ENCODE measurements around the gene PSMD13.

The PSMD13 gene

GRCh38 chr11:225734-226453 lies 10.9 kb upstream of the PSMD13 start:
- Histone ChIP-seq H3K4me1 (ENCODE audit: control insufficient read depth in 1 of 2, insufficient read depth in 1 of 2, low read depth in 1 of 2, low read length in 1 of 2) (no peaks in the 10 kb centered on the region), H3K27me3 (no peaks in the 10 kb centered on the region), H3K27ac (no peak overlapping the region), H3K36me3 (peaks cover 9% of the 10 kb centered on the region), H3K9me3 (no peaks in the 10 kb centered on the region), H3K4me3 (ENCODE audit: low read depth in 1 of 2, low read length in 1 of 2) (no peak overlapping the region)
- TF ChIP-seq CTCF (IDR thresholded peaks at IDR 0.05): no peak

DNA sequence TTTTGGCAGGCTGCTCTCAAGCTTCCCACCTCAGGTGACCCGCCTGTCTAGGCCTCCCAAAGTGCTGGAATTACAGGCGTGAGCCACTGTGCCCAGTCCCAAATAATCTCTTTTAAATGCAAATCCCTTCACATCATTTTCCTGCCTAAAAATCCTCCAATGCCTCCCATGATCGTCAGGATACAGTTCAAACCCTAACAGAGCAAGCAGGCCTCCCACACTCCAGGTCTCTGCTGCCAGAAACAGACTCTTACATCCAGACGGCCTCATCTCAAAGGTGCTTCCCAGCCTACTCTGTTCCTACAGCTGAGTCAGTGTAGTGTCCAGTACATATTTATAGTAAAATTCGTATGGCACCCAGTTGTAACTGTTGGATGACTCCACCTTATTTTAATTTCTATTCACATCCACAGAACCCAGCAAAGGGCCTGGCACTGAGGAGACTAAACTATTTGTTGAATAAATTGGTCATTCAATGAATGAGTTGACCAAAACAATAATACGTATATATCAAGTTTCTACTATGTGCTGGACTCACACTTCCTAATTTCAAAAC lies 8.9 kb upstream of the PSMD13 start:
- H3K4me3 ChIP-seq (ENCODE audit: low read depth in 1 of 2, low read length in 1 of 2): no peak overlapping the region
- H3K27ac ChIP-seq: no peak overlapping the region
- H3K4me1 ChIP-seq (ENCODE audit: control insufficient read depth in 1 of 2, insufficient read depth in 1 of 2, low read depth in 1 of 2, low read length in 1 of 2): no peaks in the 10 kb centered on the region
- peaks cover 6% of the 10 kb centered on the region for H3K36me3 ChIP-seq
- H3K9me3 ChIP-seq: no peaks in the 10 kb centered on the region
- TF ChIP-seq CTCF (IDR thresholded peaks at IDR 0.05): no peak
- no peaks in the 10 kb centered on the region for H3K27me3 ChIP-seq

GRCh38 chr11:230431-230830 lies 6.3 kb upstream of the PSMD13 start:
- peaks cover 3% of the 10 kb centered on the region in 2 experiments for H3K4me1 ChIP-seq (ENCODE audit: control insufficient read depth in 1 of 2, insufficient read depth in 1 of 2, low read depth in 1 of 2, low read length in 1 of 2)
- H3K27me3 ChIP-seq: no peaks in the 10 kb centered on the region
- TF ChIP-seq CTCF (IDR thresholded peaks at IDR 0.05): no peak
- H3K4me3 ChIP-seq (ENCODE audit: low read depth in 1 of 2, low read length in 1 of 2): no peak overlapping the region
- no peaks in the 10 kb centered on the region for H3K36me3 ChIP-seq
- no peaks in the 10 kb centered on the region for H3K9me3 ChIP-seq
- H3K27ac ChIP-seq: no peak overlapping the region

- H3K27me3 ChIP-seq: no peaks in the 10 kb centered on the region
- no peak overlapping the region for H3K4me3 ChIP-seq (ENCODE audit: low read depth in 1 of 2, low read length in 1 of 2)
- no peaks in the 10 kb centered on the region for H3K36me3 ChIP-seq
- no peaks in the 10 kb centered on the region for H3K9me3 ChIP-seq
- TF ChIP-seq CTCF (IDR thresholded peaks at IDR 0.05): no peak
- peaks cover 18 to 21% of the 10 kb centered on the region in 2 experiments for H3K4me1 ChIP-seq (ENCODE audit: control insufficient read depth in 1 of 2, insufficient read depth in 1 of 2, low read depth in 1 of 2, low read length in 1 of 2)
- H3K27ac ChIP-seq: no peak overlapping the region
Observed at GRCh38 chr11:232783-233565, 3.8 kb upstream of the PSMD13 start.

GRCh38 chr11:235180-235579 lies 1.6 kb upstream of the PSMD13 start:
- Histone ChIP-seq H3K27ac (no peak overlapping the region), H3K27me3 (no peaks in the 10 kb centered on the region), H3K36me3 (peaks cover 12% of the 10 kb centered on the region), H3K9me3 (no peaks in the 10 kb centered on the region), H3K4me3 (ENCODE audit: low read depth in 1 of 2, low read length in 1 of 2) (peak overlapping the region; percentile 68 to 100), H3K4me1 (ENCODE audit: control insufficient read depth in 1 of 2, insufficient read depth in 1 of 2, low read depth in 1 of 2, low read length in 1 of 2) (peaks cover 23 to 25% of the 10 kb centered on the region in 2 experiments)
- TF ChIP-seq CTCF (IDR thresholded peaks at IDR 0.05): no peak
